Measurements from ENCODE around the gene TMTC4. TPM values are rescaled to one million over a fixed set of nuclear protein-coding genes. Genes with fewer than 3 reads are reported as not detected.
"Not testable (repeated sequence)": the region's sequence is repeated elsewhere in the genome, so short reads cannot be mapped to it uniquely, and the experiment has no call there.

TMTC4 gene
- total RNA-seq, 4 donors from 2014 or later = 5.9 to 36.1 (median 14.5) TPM

GRCh38 chr13:100710176-100710575 lies 35.6 kb upstream of the TMTC4 start:
- intact Hi-C loops (cut with DNase I; ENCODE audit: low total_unique reads) = no loop called here
- Histone ChIP-seq H3K9me3 (no peaks in the 10 kb centered on the region), H3K27me3 (no peaks in the 10 kb centered on the region), H3K36me3 (no peaks in the 10 kb centered on the region), H3K4me3 (no peak overlapping the region), H3K4me1 (no peaks in the 10 kb centered on the region), H3K27ac (no peak overlapping the region)
- no peak for DNase-seq
- no peak for TF ChIP-seq CTCF (IDR thresholded peaks at IDR 0.05)
- TF ChIP-seq POLR2A (IDR thresholded peaks at IDR 0.05) = no peak

GRCh38 chr13:100707818-100708740 lies 33.5 kb upstream of the TMTC4 start:
- intact Hi-C loops (cut with DNase I; ENCODE audit: low total_unique reads) = no loop called here
- Histone ChIP-seq H3K4me3 (no peak overlapping the region), H3K36me3 (no peaks in the 10 kb centered on the region), H3K27me3 (no peaks in the 10 kb centered on the region), H3K27ac (no peak overlapping the region), H3K4me1 (no peaks in the 10 kb centered on the region), H3K9me3 (no peaks in the 10 kb centered on the region)
- DNase-seq = no peak
- TF ChIP-seq POLR2A (IDR thresholded peaks at IDR 0.05) = no peak
- TF ChIP-seq CTCF (IDR thresholded peaks at IDR 0.05) = no peak

GRCh38 chr13:100698331-100698730 lies 23.7 kb upstream of the TMTC4 start:
- H3K9me3 ChIP-seq; DNase-seq; H3K27ac ChIP-seq; H3K27me3 ChIP-seq; H3K36me3 ChIP-seq; H3K4me3 ChIP-seq; intact Hi-C loops (cut with DNase I; ENCODE audit: low total_unique reads); H3K4me1 ChIP-seq: not testable (repeated sequence)

- Histone ChIP-seq H3K4me1 (no peaks in the 10 kb centered on the region), H3K4me3 (no peak overlapping the region), H3K27ac (no peak overlapping the region), H3K9me3 (no peaks in the 10 kb centered on the region), H3K36me3 (no peaks in the 10 kb centered on the region), H3K27me3 (no peaks in the 10 kb centered on the region)
- intact Hi-C loops (cut with DNase I; ENCODE audit: low total_unique reads) = no loop called here
- no peak for TF ChIP-seq POLR2A (IDR thresholded peaks at IDR 0.05)
- no peak for DNase-seq
These were observed 20.8 kb upstream of the TMTC4 start for GRCh38 chr13:100695509-100695773.

- Histone ChIP-seq H3K36me3 (no peaks in the 10 kb centered on the region), H3K4me3 (no peak overlapping the region), H3K4me1 (no peaks in the 10 kb centered on the region), H3K27ac (no peak overlapping the region), H3K27me3 (no peaks in the 10 kb centered on the region), H3K9me3 (no peaks in the 10 kb centered on the region)
- TF ChIP-seq POLR2A (IDR thresholded peaks at IDR 0.05) (no peak), CTCF (IDR thresholded peaks at IDR 0.05) (peak in 1 of 4 experiments; percentile 9)
- intact Hi-C loops (cut with DNase I; ENCODE audit: low total_unique reads) = no loop called here
- no peak for DNase-seq
These were observed 20.3 kb upstream of the TMTC4 start for GRCh38 chr13:100694722-100695508.

GRCh38 chr13:100689191-100689590 lies 14.6 kb upstream of the TMTC4 start:
- Histone ChIP-seq H3K4me1 (no peaks in the 10 kb centered on the region), H3K9me3 (no peaks in the 10 kb centered on the region), H3K27me3 (no peaks in the 10 kb centered on the region), H3K4me3 (no peak overlapping the region), H3K36me3 (no peaks in the 10 kb centered on the region), H3K27ac (no peak overlapping the region)
- no peak for TF ChIP-seq CTCF (IDR thresholded peaks at IDR 0.05)
- TF ChIP-seq POLR2A (IDR thresholded peaks at IDR 0.05) = no peak
- intact Hi-C loops (cut with DNase I; ENCODE audit: low total_unique reads) = no loop called here
- DNase-seq = no peak
